GM21825 (cell line): ENCODE measurements around the gene ATP13A5.

Source experiments
- ATAC-seq: cut with Tn5 transposase; IDR thresholded peaks from one replicate; pipeline ENCODE4 v1.9.1; 2021; ENCODE audit warnings: mild to moderate bottlenecking, moderate library complexity; ENCODE audit not compliant: unreplicated experiment

ATP13A5 gene

DNA sequence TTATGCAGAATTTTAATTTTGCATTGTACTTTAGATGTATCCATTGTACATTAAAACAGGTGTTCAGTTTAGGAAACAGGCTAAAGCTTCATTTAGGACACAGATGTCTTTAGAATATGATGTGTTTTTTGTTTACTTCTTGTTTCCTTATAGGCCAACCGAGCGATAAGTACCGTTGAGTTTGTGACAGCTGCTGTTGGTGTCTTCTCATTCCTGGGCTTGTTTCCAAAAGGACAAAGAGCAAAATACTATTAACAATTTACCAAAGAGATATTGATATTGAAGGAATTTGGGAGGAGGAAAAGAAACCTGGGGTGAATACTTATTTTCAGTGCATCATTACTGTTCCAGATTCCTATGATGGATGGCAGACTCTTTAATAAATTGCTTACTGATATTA, 108.1 kb downstream of the ATP13A5 start:
- ATAC-seq, result no peak

DNA sequence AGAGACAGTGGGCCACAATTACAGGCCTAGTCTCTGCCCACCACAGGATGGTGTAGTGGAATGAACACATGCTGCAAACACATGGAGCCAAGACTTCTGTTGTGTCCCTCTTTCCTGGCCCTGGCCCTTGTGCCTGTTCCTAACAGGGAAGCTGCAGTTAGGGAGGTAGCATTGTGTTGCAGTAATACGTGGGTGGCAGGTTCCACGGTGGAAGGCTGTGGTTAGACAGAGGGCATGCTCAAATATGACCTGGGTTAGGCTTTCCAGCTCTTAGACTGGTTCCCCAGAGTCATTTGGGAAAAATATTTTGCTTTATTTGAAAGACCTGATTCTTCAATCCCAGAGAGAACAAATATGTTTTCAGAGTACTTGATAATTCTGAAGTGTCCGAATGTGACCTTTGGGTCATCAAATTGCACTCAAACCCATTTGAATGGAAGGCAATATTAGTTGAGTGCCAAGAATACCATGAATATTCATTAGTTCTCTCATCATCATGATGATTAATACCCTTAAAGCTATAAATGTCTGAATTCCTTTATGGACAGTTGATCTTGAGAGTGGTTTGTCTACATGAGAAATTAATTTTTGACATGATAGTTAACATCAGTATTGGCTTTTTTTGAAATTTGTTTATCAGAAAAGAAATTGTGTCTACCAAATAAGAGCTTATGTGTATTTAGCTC, 109.1 kb downstream of the ATP13A5 start:
- no peak for ATAC-seq

DNA sequence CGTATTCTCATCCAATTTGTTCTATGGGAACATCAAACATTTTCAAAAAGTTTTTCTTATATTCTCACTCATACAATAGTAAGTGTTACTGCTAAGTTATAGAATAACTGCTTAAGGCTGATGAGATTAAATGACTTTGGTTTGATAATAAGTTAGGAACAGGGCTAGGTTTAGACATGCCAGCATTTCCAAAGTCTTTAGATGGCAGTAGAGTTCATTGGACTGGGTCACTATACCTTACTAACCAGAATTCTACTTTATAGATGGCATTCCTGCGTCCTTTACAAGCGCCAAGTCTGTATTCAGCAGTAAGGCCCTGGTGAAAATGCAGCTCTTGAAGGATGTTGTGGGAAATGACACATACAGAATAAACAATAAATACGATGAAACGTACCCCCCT, 115.8 kb downstream of the ATP13A5 start:
- ATAC-seq, result no peak

DNA sequence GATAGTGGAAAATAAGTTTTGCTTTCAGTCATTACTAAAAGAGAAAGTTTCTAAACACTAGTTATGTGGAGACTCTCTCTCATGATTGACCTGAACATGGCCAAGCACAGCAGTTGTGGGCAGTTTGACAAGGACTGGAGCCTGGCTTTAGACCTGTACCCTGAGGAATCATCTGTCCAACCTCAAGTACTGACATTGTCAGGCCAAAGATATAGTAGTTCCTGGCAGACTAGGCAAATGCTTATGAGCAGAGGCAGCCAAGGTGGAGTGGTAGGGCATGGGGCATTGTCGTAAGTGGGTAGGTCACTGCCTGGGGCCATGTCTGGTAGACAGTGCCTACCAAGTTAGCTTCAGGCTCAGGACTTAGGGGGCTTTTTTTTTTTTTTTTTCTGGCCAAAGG, 116.6 kb downstream of the ATP13A5 start:
- ATAC-seq, result no peak

DNA sequence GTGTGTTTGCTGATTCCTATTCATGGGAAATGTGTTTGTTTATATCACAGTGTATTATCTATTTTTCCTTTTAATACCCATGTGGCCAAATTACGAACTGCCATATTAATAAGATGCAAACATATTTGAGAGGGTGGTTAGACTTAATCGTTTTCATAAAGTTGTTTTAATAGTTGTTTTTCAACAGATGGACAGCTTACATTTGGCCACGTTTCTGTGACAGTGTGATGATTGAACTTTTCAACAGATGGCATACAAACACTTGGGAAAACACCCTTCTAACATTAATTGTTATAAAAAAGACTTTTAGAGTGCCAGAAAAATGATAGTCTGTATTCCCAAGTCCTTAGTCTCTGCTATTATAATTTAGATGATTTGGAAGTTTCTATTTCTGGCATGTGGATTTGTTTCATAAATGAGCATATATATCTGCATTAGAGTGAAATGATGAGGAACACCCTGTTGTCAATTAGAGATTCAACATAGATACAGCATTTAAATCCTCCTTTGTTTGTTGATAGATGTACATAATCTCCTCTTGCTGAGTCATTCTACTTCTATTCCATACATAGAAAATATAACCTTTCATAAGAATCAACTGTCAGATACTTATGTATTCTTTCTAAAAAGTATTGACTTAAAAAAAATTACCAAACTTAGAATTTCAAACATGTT, 124.4 kb downstream of the ATP13A5 start:
- ATAC-seq, result no peak

DNA sequence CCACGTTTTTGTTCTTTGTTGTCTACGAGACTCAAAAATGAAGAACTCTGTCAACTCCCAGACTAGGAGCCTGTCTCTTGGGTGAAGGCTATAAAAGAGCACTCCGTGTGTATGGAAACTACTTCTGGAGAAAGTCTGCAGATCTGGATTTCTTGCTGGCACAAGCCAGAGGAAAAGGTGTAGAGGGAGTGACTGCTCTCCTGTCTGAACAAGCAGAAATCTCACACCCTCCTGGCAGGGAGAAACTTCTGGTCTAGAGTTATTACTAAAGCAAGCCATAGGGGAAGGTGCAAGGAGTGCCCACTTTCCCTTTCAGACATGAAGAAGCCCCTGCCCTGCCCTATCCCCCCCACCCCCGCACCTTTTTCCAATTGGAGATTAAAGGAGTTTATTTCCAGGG, 128.1 kb downstream of the ATP13A5 start:
- no peak for ATAC-seq

DNA sequence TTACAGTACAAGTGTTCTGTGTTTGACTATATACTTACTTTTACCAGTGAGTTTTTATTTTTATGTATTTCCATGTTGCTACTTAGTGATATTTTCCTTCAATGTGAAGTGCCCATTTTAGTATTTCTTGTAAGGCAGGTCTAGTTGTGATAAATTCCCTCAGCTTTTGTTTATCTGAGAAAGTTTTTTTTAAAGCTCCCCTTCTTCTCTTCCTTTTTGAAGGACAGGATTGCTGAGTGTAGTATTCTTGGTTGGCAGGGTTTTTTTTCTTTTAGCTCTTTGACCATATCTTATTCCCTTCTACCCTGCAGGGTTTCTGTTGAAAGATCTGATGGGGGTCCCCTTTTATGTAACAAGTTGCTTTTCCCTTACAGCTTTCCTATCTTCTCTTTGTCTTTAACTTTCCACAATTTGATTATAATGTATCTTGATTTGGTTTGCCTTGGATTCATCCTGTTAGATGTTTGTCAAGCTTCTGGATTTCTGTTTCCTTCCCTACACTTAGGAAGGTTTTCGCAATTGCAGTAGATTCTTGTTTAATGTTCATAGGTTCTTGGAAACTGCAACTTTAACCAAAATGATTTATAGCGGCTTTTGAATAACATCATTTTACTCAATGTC, 129.6 kb downstream of the ATP13A5 start:
- no peak for ATAC-seq

DNA sequence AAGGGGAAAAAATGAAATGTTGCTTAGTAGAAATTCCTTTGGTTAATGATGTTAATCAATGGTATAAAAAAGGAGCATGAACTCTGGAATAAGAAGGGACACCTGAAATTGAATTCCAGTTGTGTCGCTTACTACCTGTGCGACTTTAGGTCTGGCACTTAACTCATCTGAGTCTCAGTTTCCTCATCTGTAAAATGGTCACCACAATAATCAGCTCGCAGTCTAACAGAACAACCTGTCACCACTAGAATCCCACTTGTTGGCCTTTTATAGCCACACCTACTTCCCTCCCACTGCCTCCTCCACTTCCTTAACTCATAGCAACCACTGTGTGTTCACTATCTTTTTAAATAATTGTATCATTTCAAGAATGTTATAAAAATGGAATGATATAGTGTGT, 135.0 kb downstream of the ATP13A5 start:
- ATAC-seq, result no peak

DNA sequence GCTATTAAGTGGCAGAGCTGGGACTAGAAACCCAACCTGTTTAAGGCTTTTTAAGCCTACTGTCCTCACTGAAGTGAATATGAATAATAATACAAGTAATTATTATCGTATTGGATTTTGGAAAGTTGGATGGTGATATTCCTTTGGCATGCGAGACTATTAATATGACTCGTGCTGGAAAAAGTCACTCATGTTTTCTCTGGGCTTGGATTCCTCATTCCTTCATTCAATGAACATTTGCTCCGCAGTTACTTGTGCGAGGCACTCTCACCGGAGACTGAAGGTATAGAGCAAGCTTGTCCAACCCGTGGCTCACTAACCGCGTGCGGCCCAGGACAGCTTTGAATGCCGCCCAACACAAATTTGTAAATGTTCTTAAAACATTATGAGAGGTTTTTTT, 136.8 kb downstream of the ATP13A5 start:
- ATAC-seq, result no peak

DNA sequence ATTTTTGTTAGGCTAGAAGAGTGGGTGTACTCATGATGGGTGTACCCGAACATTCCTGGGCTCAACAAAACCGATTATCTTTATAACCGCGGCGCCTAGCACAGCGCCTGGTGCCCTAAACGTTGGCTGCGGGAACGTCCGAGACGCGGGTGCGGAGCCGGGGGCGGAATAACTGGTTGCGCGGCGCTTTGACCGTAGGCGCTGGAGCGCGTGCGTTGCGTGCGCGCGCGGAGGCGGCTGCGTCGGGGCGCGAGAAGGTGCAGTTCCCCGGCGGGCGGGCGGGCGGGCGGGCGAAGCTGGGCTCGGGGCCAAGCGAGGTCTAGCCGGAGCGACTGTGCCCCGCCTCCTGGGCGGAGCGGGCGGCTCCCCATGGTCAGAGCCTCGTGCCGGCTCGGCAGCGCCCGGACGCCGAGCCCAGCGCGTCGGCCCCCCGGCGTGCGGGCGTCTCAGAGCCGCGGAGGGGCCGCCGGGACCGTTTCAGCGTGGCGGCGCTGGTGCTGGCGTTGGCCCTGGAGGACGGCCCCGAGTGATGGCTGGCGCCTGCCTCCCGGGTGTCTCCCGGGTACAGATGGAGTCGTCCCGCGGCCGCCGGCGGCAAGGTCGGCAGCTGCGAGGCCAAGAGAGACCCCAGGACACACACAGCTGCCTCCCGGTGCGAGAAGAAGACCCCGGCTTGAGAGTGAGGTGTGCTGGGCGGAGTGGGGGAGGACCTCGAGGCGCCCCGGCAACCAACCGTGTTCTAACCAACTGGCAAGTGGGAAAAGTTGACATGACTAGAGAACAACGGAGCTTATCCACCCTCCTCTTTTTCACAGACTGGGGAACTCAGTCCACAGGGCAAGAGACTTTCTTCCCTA, 137.5 kb downstream of the ATP13A5 start, which contains the start of gene PLAAT1:
TSS of gene PLAAT1 (plus strand) at position 373 of the 857 bp plus-strand sequence. CDS start 14,429 bp downstream, outside the sequence.
- ATAC-seq, result no peak

DNA sequence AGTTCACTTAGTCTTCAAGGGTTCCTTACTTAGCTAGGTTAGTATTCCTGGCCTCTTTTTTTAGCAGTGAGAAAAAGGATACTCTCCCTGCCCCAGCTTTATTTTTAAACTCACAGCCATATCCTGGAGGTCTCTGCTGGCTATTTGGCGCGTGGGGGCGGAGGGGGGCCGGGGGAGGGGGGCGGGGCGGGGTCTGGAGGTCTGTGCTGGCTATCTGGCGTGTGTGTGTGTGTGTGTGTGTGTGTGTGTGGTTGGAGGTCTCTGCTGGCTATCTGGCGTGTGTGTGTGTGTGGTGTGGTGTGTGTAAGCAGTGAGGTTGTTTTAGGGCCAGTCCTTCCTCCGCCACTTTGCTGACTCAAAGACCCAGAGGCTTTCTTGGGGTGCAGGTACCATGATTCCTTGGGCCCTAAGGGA, 138.1 kb downstream of the ATP13A5 start:
- ATAC-seq, result no peak

DNA sequence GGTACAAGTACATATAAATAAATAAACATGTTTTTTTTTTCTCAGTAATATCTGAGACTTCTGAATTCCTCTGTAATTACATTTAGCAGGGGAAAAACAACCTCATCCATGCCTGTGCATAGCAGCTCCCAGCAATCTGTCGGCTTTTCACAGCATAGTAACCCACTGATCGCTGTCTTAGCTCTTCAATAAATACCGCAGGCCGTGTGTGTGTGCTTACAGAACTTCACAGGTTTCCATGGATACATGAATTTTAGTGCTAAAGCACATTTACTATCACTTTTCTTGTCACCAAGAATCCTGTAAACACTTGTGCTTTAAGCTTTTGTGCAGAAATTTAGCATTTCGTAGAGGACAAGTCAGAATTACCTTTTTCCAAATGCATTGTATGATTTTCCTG, 141.5 kb downstream of the ATP13A5 start:
- ATAC-seq, result no peak

DNA sequence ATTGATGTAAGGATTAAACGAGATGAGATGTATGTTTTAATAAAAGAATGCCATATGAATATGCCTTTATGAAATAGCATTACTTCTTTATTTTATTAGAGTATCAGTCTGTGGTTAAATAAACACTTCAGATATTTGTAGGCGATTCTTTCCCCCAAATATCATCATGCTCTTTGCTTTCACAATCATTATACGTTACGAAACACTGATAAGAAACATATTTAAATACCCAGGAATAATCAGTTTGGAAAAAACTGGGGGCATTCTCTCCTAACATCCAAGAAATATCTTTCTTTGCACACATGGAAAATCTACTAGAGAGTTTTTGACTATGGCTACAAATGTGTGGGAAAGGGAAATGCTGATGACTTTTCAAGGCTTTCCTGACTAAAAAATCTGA, 142.0 kb downstream of the ATP13A5 start:
- no peak for ATAC-seq

DNA sequence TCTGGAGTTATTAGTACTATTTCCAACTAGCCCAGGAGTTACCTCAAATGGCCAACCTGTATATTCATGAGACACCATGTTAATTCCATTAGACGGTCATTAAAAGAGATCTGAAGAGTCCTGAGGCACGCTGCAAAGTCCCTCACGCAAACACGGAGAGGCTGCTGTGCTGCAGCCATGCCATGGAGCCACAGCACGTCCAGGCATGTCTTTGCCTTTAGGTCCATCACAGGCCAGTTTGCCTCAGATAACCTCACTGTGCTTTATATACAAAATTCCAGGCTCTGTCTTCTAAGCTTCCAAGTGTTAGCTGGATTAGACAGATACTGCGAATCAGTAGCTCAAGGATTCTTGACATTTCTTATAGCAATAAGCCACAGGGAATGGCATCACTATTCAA, 147.4 kb downstream of the ATP13A5 start:
- ATAC-seq, result no peak

DNA sequence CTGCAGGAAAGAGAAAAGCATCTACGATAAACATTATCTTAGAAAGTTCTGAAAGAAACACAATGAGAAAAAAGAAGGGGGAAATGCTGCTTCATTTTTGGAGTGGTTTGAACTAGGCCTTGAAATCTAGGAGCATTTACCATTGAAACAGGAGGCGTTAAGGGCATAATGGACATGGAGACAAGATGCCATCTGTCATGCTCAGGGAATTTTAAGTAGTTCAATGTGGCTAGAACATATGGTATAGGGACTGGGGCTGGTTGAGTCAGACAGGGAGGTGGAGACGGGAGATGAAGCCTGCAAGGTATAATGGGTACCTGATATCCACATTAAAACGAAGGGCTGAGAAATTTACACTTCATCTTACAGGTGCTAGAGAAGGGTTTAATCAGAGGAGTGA, 147.9 kb downstream of the ATP13A5 start:
- no peak for ATAC-seq

DNA sequence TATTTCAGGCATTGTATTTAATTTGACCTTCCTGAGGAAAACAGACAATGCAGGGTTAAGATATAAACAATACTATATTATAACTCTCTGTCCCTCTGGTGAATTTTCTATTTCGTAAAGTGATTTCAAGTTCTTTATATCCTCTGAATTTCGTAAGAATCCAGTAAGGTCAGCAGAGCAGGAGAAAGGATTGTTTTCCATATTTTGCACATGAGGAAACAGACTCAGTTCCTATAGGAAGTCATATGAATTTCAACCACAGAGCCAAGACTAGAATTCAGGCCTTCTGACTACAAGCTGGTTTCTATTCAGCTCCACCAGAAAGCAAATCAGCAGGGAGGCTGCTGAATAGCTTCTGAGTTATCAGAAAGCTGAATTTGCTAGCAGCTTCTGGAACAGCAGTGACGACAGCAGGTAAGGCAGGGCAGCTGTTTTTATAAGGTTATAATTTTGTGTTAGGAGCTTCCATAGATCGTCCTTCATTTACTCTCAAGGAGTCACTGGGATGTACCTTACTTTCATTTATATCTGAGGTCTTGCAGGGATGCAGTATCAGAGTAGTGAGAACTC, 148.6 kb downstream of the ATP13A5 start:
- no peak for ATAC-seq

DNA sequence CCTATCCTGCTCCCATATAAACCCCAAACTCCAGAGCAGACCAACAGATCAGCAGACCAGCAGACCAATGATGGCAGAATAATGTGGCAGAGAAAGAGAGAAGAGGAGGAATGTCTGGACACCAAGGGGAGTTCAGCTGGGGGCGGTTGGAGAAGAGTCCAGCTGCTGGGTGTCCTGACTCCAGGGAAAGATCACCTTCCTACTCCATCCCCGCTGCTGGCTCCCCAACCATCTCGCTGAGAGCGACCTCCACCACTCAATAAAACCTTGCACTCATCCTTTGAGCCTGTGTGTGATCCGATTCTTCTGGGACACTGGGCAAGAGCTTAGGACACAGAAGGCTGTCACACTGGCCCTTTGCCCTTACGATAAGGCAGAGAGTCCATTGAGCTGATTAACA, 150.3 kb downstream of the ATP13A5 start:
- ATAC-seq, result no peak

DNA sequence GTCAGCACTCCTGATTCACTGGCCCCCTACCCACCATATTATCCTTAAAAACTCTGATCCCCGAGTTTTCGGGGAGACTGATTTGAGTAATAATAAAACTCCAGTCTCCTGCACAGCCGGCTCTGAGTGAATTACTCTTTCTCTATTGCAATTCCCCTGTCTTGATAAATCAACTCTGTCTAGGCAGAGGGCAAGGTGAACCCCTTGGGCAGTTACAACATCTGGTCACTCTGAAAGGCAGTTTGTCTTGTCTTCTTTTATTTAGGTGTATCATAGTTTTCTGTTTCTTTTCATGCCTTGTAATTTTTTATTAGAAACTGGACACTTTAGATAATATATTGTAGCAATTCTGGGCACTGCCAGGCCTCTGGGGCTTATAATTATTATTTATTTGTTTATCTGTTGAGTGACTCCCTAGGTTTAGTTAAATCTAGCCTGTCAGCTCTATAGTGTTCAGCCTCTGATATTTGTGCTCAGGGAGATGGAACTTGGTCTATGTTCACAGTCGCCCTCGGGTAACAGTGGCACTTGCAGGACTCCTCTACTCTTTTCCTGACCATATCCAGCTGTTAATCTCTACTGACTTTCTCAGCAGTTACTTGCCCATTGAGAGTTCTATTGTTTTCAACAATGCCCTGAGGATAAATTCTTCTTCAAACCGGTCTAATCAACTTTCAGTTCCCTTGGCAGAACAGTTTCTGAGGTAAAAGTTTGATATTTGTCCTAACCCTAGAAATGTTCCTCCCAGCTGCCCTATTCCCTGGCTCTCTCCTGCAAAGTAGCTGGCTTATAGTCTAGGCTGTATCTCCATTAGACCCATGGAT, 153.0 kb downstream of the ATP13A5 start:
- ATAC-seq, result no peak
